NB4 (cell line): ENCODE results near the gene MTNR1A.

Source experiments
- CTCF ChIP-seq: IDR thresholded peaks from one replicate; pipeline ENCODE4 v1.5.1; 2012; ENCODE audit warnings: low read depth, low read length
- MYC ChIP-seq: IDR thresholded peaks from 2 replicates; pipeline ENCODE4 v1.6.1; 2011; ENCODE audit warnings: low read depth, low read length
- POLR2A ChIP-seq: IDR thresholded peaks from 2 replicates; pipeline ENCODE4 v1.6.1; 2011; ENCODE audit warnings: mild to moderate bottlenecking; ENCODE audit not compliant: insufficient read length; ENCODE audit errors: extremely low read depth

- TF ChIP-seq CTCF (no peak), POLR2A (no peak), MYC (no peak)
Measured at GRCh38 chr4:186537843-186538521, 17.4 kb downstream of the MTNR1A start.
